ENCODE data around the gene SMIM7. TPM values are rescaled to one million over a fixed set of nuclear protein-coding genes. Genes with fewer than 3 reads are reported as not detected.

Gene SMIM7
- total and polyA plus RNA-seq, 2 of the 13 experiments (the other 11 are each of a cell fraction or from before 2014, with no cell fraction given): 55.7 to 74.9 TPM

DNA sequence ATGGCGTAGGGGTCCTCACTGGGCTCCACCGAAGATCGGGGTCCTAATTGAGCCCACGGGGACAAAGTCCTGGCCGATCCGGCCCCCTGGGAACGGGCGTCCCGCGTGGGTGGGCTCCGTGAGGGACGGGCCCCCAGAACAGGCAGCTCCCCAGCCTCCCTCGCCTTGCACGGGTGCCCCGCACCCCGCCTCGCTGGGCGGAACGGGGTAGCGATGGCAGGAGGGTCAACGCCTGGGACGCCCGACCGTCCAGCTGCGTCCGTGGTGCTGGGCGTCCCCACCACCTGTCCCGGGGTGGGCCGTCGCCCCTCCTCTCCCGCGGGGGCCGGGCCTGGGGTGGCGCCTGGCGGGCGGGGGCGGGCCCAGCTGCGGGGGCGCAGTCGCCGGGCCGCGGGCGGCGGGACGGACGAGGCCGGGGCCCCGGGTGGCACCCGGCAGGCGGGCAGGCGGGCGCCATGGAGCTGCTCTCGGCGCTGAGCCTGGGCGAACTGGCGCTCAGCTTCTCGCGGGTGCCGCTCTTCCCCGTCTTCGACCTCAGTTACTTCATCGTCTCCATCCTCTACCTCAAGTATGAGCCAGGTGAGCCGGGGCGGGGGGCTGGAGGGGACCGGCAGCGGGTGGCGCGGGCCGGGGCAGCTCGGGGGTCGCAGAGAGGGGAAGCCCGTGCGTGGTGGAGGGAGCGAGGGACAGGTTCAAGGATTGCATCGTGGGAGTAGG, 977 bp upstream of the SMIM7 start, which contains the start of gene TMEM38A (continued):
- TF ChIP-seq, protein P1, sequence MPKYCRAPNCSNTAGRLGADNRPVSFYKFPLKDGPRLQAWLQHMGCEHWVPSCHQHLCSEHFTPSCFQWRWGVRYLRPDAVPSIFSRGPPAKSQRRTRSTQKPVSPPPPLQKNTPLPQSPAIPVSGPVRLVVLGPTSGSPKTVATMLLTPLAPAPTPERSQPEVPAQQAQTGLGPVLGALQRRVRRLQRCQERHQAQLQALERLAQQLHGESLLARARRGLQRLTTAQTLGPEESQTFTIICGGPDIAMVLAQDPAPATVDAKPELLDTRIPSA (CRISPR knock-in tag; IDR thresholded peaks at IDR 0.05; ENCODE audit: borderline replicate concordance): no peak
- TF ChIP-seq TAF1 (CRISPR knock-in tag; IDR thresholded peaks at IDR 0.05) (peak; percentile 28; the same call in 1 of the 2 replicates), POLR2G (IDR thresholded peaks at IDR 0.05; ENCODE audit: low read depth, low read length) (peak; percentile 43), ZNF724P (CRISPR knock-in tag; IDR thresholded peaks at IDR 0.05; ENCODE audit: borderline replicate concordance) (no peak), MED1 (CRISPR knock-in tag; IDR thresholded peaks at IDR 0.05) (no peak), ZNF326 (CRISPR knock-in tag; IDR thresholded peaks at IDR 0.05; ENCODE audit: borderline replicate concordance) (no peak), MAFF (IDR thresholded peaks at IDR 0.05; ENCODE audit: low read depth, low read length) (no peak), ZNF225 (CRISPR knock-in tag; IDR thresholded peaks at IDR 0.05) (no peak; the same call in 1 of the 2 replicates), ZNF629 (CRISPR knock-in tag; conservative IDR thresholded peaks at IDR 0.05) (no peak), SRSF1 (optimal IDR thresholded peaks at IDR 0.05; ENCODE audit: low read depth, low read length) (peak; percentile 7), ZKSCAN1 (IDR thresholded peaks at IDR 0.05; ENCODE audit: low read length) (no peak), ZFP36L1 (CRISPR knock-in tag; IDR thresholded peaks at IDR 0.05) (peak; percentile 17; the same call in 1 of the 2 replicates), GATA4 (IDR thresholded peaks at IDR 0.05; ENCODE audit: borderline replicate concordance, low read depth) (0 out of 2 replicates have a peak, but pooled peaks have one; percentile 22), ZNF790 (CRISPR knock-in tag; IDR thresholded peaks at IDR 0.05; ENCODE audit: borderline replicate concordance) (no peak), FOXO1 (CRISPR knock-in tag; IDR thresholded peaks at IDR 0.05) (no peak), AHR (CRISPR knock-in tag; IDR thresholded peaks at IDR 0.05) (no peak), ZNF543 (CRISPR knock-in tag; IDR thresholded peaks at IDR 0.05) (peak; percentile 27; the same call in 1 of the 2 replicates), ZNF749 (CRISPR knock-in tag; IDR thresholded peaks at IDR 0.05; ENCODE audit: borderline replicate concordance) (0 out of 2 replicates have a peak, but pooled peaks have one; percentile 53), ZNF674 (CRISPR knock-in tag; IDR thresholded peaks at IDR 0.05; ENCODE audit: low read depth) (no peak), ETV5 (CRISPR knock-in tag; IDR thresholded peaks at IDR 0.05; ENCODE audit: borderline replicate concordance) (0 out of 2 replicates have a peak, but pooled peaks have one; percentile 16), ZNF562 (CRISPR knock-in tag; IDR thresholded peaks at IDR 0.05; ENCODE audit: borderline replicate concordance) (no peak)
- TF ChIP-seq, protein P2, sequence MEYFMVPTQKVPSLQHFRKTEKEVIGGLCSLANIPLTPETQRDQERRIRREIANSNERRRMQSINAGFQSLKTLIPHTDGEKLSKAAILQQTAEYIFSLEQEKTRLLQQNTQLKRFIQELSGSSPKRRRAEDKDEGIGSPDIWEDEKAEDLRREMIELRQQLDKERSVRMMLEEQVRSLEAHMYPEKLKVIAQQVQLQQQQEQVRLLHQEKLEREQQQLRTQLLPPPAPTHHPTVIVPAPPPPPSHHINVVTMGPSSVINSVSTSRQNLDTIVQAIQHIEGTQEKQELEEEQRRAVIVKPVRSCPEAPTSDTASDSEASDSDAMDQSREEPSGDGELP (IDR thresholded peaks at IDR 0.05; ENCODE audit: borderline replicate concordance, low read depth): peak; percentile 68; the same call in 1 of the 2 replicates
- TF ChIP-seq, protein P3, sequence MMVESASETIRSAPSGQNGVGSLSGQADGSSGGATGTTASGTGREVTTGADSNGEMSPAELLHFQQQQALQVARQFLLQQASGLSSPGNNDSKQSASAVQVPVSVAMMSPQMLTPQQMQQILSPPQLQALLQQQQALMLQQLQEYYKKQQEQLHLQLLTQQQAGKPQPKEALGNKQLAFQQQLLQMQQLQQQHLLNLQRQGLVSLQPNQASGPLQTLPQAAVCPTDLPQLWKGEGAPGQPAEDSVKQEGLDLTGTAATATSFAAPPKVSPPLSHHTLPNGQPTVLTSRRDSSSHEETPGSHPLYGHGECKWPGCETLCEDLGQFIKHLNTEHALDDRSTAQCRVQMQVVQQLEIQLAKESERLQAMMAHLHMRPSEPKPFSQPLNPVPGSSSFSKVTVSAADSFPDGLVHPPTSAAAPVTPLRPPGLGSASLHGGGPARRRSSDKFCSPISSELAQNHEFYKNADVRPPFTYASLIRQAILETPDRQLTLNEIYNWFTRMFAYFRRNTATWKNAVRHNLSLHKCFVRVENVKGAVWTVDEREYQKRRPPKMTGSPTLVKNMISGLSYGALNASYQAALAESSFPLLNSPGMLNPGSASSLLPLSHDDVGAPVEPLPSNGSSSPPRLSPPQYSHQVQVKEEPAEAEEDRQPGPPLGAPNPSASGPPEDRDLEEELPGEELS (CRISPR knock-in tag; IDR thresholded peaks at IDR 0.05): no peak
- TF ChIP-seq, protein P4, sequence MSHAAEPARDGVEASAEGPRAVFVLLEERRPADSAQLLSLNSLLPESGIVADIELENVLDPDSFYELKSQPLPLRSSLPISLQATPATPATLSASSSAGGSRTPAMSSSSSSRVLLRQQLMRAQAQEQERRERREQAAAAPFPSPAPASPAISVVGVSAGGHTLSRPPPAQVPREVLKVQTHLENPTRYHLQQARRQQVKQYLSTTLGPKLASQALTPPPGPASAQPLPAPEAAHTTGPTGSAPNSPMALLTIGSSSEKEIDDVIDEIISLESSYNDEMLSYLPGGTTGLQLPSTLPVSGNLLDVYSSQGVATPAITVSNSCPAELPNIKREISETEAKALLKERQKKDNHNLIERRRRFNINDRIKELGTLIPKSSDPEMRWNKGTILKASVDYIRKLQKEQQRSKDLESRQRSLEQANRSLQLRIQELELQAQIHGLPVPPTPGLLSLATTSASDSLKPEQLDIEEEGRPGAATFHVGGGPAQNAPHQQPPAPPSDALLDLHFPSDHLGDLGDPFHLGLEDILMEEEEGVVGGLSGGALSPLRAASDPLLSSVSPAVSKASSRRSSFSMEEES (CRISPR knock-in tag; IDR thresholded peaks at IDR 0.05): no peak
- TF ChIP-seq, protein P5, sequence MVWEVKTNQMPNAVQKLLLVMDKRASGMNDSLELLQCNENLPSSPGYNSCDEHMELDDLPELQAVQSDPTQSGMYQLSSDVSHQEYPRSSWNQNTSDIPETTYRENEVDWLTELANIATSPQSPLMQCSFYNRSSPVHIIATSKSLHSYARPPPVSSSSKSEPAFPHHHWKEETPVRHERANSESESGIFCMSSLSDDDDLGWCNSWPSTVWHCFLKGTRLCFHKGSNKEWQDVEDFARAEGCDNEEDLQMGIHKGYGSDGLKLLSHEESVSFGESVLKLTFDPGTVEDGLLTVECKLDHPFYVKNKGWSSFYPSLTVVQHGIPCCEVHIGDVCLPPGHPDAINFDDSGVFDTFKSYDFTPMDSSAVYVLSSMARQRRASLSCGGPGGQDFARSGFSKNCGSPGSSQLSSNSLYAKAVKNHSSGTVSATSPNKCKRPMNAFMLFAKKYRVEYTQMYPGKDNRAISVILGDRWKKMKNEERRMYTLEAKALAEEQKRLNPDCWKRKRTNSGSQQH (CRISPR knock-in tag; IDR thresholded peaks at IDR 0.05; ENCODE audit: low read depth): no peak
